Activated B cell treated with CpG ODN at 0.5 μM for 24 hours (primary cell): ENCODE measurements around the gene ACSS1. TPM values are rescaled to one million over a fixed set of nuclear protein-coding genes. Genes with fewer than 3 reads are reported as not detected.

ENCODE experiments used
- ATAC-seq: fragments of 200-7000 bp; cut with Tn5 transposase; one replicate; pipeline ENCODE4 v1.10.0; 2021; ENCODE audit warnings: low read depth, mild to moderate bottlenecking, moderate library complexity
- CTCF ChIA-PET: fragments of 350-600 bp; sonication (Branson Sonifier 250); formaldehyde crosslinking; loops from one replicate; lab custom pipeline; 2021; ENCODE audit warnings: antibody characterized with exemption; lab: Charles Lee
- POLR2A ChIA-PET: fragments of 350-600 bp; sonication (Branson Sonifier 250); formaldehyde crosslinking; loops from one replicate; lab custom pipeline; 2021; ENCODE audit warnings: antibody characterized with exemption; lab: Charles Lee
- DNase-seq: peaks from one replicate; pipeline ENCODE4 v3.0.0; 2022
- H3K27ac Mint-ChIP-seq: one replicate; pipeline ENCODE4 v1.8.0; 2020; ENCODE audit warnings: mixed read lengths
- H3K27me3 Mint-ChIP-seq: one replicate; pipeline ENCODE4 v1.8.0; 2021; ENCODE audit warnings: mixed read lengths
- H3K36me3 Mint-ChIP-seq: one replicate; pipeline ENCODE4 v1.8.0; 2021; ENCODE audit warnings: low read depth, mixed read lengths
- H3K4me1 Mint-ChIP-seq: one replicate; pipeline ENCODE4 v1.8.0; 2021; ENCODE audit warnings: mixed read lengths
- H3K4me3 Mint-ChIP-seq: one replicate; pipeline ENCODE4 v1.8.0; 2020; ENCODE audit warnings: mild to moderate bottlenecking, mixed read lengths
- H3K9me3 Mint-ChIP-seq: one replicate; pipeline ENCODE4 v1.8.0; 2020; ENCODE audit warnings: mixed read lengths
- CTCF ChIP-seq: fragments of 200-600 bp; IDR thresholded peaks from one replicate; pipeline ENCODE4 v1.8.0; 2022; ENCODE audit warnings: antibody characterized with exemption, mild to moderate bottlenecking
- intact Hi-C: fragments of 100-400 bp; cut with micrococcal nuclease; formaldehyde crosslinking; loops from one replicate; pipeline ENCODE4 v1.15.1; 2024
- total RNA-seq: library from RNA; stranded (reverse); gene quantifications from 2 replicates; pipeline ENCODE4 v1.2.3, GENCODE V29; 2022

The ACSS1 gene
- total RNA-seq, 1 donor from 2014 or later = 34.4 TPM

DNA sequence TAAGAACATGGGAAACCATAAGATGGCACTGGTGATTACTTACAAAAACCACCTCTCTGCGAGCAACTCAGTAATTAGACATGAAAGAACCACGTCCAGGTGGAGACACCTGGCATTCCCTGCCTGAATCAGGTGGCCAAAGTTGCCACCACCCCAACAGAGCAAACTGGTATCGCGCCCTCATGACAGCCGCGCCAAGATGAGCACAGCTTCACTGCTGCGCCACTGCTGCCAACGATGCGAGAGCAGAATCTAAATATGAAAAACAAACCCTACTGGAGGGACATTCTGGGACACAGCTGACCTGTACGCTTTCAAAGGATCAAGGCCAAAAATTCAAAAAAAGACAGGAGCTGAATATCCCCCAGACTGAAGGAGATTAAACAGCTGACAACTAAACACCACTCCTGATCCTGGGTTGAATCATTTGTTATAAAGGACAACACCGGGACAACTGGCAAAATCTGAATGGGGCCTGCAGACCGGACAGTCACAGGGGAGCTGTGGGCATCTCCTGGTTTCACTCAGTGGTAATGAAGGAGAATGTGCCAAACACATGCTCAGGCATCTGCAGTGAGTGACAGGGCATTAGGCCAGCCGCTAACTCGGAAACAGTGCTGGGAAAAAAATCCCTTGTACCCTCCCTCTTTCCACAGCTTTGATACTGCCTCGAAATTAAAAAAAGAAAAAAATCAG, 91.5 kb downstream of the ACSS1 start:
- no peak for DNase-seq
- Mint-ChIP-seq H3K9me3 (no peaks in the 10 kb centered on the region), H3K4me3 (no peak overlapping the region), H3K36me3 (peaks cover 94% of the 10 kb centered on the region), H3K4me1 (peaks cover 7% of the 10 kb centered on the region), H3K27me3 (no peaks in the 10 kb centered on the region), H3K27ac (no peak overlapping the region)
- no peak for TF ChIP-seq CTCF
- ChIA-PET CTCF (no interaction called here), POLR2A (no interaction called here)
- no peak for ATAC-seq
- intact Hi-C loops = no loop called here

- ChIA-PET POLR2A (no interaction called here), CTCF (no interaction called here)
- Mint-ChIP-seq H3K4me1 (peaks cover 2% of the 10 kb centered on the region), H3K27ac (no peak overlapping the region), H3K36me3 (peaks cover 93% of the 10 kb centered on the region), H3K27me3 (no peaks in the 10 kb centered on the region), H3K9me3 (no peaks in the 10 kb centered on the region), H3K4me3 (no peak overlapping the region)
- no peak for DNase-seq
- intact Hi-C loops = no loop called here
- ATAC-seq = no peak
- TF ChIP-seq CTCF = no peak
These were observed 92.6 kb downstream of the ACSS1 start for GRCh38 chr20:24965065-24965919.

DNA sequence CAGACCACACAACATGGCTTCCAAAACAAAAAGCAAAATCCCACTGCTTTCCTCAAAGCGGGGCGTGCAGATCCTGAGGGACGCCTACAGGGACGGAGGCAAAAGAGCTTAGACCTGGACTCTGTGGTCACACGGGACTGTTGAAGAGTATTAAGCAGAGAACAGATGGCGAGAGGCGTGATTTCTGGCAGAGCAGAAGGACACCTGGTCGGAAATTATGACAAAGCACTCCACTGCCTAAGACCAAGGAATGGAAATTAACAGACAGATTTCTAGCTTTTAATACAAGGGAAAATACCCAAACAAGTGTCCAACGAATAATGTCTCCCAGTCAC, 93.5 kb downstream of the ACSS1 start:
- no peak for ATAC-seq
- ChIA-PET CTCF (no interaction called here), POLR2A (no interaction called here)

DNA sequence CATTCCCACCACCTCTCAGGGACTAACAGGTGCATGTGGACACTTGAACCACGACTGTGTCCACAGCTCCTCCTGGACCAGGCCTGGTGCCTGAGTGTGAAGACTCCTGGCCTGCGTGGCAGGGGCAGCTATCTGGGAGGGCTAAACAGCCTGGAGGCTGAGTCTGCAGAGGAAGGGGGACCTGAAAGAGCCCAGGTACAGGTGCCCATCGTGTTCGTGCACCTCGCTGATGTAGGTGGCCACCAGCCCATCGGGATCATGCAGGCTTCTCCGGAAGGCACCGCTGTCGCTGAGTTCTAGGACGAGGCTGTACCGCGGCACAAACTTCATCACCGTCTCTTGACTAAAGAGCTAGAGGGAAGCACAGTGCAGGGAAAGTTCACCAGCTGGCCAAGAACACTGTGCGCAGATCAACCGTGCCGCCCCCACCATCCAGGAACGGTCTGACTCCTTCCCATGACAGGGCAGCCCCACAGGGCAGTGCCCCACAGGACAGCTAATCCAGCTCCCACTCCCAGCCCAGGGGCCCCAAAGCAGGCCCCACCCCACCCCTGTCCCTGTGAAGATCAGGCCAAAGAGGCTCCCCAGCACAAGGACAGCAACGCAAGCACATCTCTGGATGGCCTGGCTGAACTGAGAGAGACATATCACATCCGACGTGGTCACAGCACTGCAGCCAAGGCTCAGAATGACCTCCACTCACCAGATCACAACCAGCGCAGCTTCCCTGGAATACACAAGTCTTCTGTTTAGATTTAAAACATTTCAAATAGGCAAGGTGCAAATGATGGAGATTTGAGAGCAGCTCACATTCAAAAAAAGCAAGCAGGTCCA, 94.0 kb downstream of the ACSS1 start:
- Mint-ChIP-seq H3K9me3 (no peaks in the 10 kb centered on the region), H3K36me3 (peaks cover 86% of the 10 kb centered on the region), H3K4me3 (no peak overlapping the region), H3K27me3 (no peaks in the 10 kb centered on the region), H3K4me1 (no peaks in the 10 kb centered on the region), H3K27ac (no peak overlapping the region)
- no peak for TF ChIP-seq CTCF
- DNase-seq = no peak
- ChIA-PET POLR2A (no interaction called here), CTCF (no interaction called here)
- no peak for ATAC-seq
- intact Hi-C loops = no loop called here

More for the DNA sequence above, 93.5 kb downstream of the ACSS1 start:
- no peaks in the 10 kb centered on the region for H3K27me3 Mint-ChIP-seq
- intact Hi-C loops = no loop called here
- H3K27ac Mint-ChIP-seq = no peak overlapping the region
- no peak overlapping the region for H3K4me3 Mint-ChIP-seq
- H3K36me3 Mint-ChIP-seq = peaks cover 89% of the 10 kb centered on the region
- no peaks in the 10 kb centered on the region for H3K4me1 Mint-ChIP-seq
- DNase-seq = no peak
- no peaks in the 10 kb centered on the region for H3K9me3 Mint-ChIP-seq
- no peak for TF ChIP-seq CTCF

GRCh38 chr20:24962510-24962909, 95.4 kb downstream of the ACSS1 start:
- Mint-ChIP-seq H3K36me3 (peaks cover 76% of the 10 kb centered on the region), H3K4me3 (no peak overlapping the region), H3K27ac (no peak overlapping the region), H3K27me3 (no peaks in the 10 kb centered on the region), H3K9me3 (no peaks in the 10 kb centered on the region), H3K4me1 (no peaks in the 10 kb centered on the region)
- intact Hi-C loops = no loop called here
- ChIA-PET CTCF (no interaction called here), POLR2A (no interaction called here)
- DNase-seq = no peak
- no peak for TF ChIP-seq CTCF
- no peak for ATAC-seq
